Mucosa of descending colon (tissue), 3 donors: Measurements from ENCODE around the gene ZNF205. TPM values are rescaled to one million over a fixed set of nuclear protein-coding genes. Genes with fewer than 3 reads are reported as not detected.
A peak's percentile ranks its signal among the peaks of the same experiment; 100 is the strongest.

ENCODE experiments used
- ATAC-seq: fragments of 200-7000 bp; cut with Tn5 transposase; one replicate; pipeline ENCODE4 v1.9.1; 2020; ENCODE audit warnings: mild to moderate bottlenecking, moderate library complexity
- DNase-seq, 3 donors: peaks; one replicate each; pipeline ENCODE4 v3.0.0-alpha.2; 2020
- H3K36me3 ChIP-seq: fragments of 200-600 bp; one replicate; pipeline ENCODE4 v1.8.0; 2021; ENCODE audit warnings: low read depth, mild to moderate bottlenecking
- H3K4me1 ChIP-seq: fragments of 200-600 bp; one replicate; pipeline ENCODE4 v1.8.0; 2021; ENCODE audit warnings: low read depth, mild to moderate bottlenecking
- H3K4me3 ChIP-seq: fragments of 200-600 bp; one replicate; pipeline ENCODE4 v1.8.0; 2021; ENCODE audit warnings: mild to moderate bottlenecking
- H3K9me3 ChIP-seq: fragments of 200-600 bp; one replicate; pipeline ENCODE4 v1.8.0; 2021; ENCODE audit warnings: mild to moderate bottlenecking
- intact Hi-C, 2 donors: fragments of 100-400 bp; cut with DNase I in 1 of 2; cut with micrococcal nuclease in 1 of 2; formaldehyde crosslinking; loops; one replicate each; pipeline versions ENCODE4 v1.11.0 to v1.11.1; 2022; cut with DNase I, micrococcal nuclease
- total RNA-seq, 3 donors: library from RNA; stranded (reverse); fragmentation: NEBNext Ultra II Directional in 2 of 3; extraction: Animal tissue kit (Norgen Biotek cat#: 25700) in 2 of 3; gene quantifications; one replicate each; pipeline versions ENCODE4 v1.2.1 to v1.2.4, GENCODE V29; 2021 to 2023
- TF ChIP-seq, protein P1 (sequence below): fragments of 200-600 bp; IDR thresholded peaks from one replicate; pipeline ENCODE4 v1.8.0; 2022; ENCODE audit warnings: antibody characterized with exemption, mild to moderate bottlenecking
- donor health status: DM: no; HTN: no; CAD: no; lungs with moderate emphysema.
- donor health status: DM: no; HTN: no; CAD: no.
- donor health status: DM: no; HTN: yes; CAD: no.

The ZNF205 gene
- total RNA-seq, 3 donors from 2014 or later: 8.5 to 10.2 (median 10.2) TPM

DNA sequence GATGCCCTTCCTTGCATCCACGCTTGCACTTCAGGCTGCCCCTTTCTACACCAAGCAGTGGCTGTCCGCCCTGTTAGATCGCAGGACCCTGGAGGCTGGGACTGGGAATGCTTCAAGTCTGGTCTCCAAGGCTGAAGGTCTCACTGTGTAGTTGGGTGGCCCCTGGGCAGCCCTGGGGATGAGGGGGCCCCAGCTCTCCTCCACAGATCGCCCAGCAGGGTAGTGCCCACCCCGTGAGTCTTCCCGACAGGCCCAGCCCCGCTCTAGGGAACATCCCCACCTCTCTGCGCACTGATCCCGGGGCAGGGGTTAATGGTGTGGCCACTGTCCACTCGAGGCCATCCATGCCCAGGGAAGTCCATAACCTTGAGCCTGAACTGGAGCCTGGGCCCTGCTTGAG, 32.8 kb downstream of the ZNF205 start:
- H3K4me3 ChIP-seq: no peak overlapping the region
- peaks cover 12% of the 10 kb centered on the region for H3K4me1 ChIP-seq
- TF ChIP-seq, protein P1, sequence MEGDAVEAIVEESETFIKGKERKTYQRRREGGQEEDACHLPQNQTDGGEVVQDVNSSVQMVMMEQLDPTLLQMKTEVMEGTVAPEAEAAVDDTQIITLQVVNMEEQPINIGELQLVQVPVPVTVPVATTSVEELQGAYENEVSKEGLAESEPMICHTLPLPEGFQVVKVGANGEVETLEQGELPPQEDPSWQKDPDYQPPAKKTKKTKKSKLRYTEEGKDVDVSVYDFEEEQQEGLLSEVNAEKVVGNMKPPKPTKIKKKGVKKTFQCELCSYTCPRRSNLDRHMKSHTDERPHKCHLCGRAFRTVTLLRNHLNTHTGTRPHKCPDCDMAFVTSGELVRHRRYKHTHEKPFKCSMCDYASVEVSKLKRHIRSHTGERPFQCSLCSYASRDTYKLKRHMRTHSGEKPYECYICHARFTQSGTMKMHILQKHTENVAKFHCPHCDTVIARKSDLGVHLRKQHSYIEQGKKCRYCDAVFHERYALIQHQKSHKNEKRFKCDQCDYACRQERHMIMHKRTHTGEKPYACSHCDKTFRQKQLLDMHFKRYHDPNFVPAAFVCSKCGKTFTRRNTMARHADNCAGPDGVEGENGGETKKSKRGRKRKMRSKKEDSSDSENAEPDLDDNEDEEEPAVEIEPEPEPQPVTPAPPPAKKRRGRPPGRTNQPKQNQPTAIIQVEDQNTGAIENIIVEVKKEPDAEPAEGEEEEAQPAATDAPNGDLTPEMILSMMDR: no peak
- DNase-seq (peak in 1 of 3 donors; percentile 42), ATAC-seq (no peak)
- H3K9me3 ChIP-seq: no peaks in the 10 kb centered on the region
- H3K36me3 ChIP-seq: no peaks in the 10 kb centered on the region
- intact Hi-C loops: no loop called here

DNA sequence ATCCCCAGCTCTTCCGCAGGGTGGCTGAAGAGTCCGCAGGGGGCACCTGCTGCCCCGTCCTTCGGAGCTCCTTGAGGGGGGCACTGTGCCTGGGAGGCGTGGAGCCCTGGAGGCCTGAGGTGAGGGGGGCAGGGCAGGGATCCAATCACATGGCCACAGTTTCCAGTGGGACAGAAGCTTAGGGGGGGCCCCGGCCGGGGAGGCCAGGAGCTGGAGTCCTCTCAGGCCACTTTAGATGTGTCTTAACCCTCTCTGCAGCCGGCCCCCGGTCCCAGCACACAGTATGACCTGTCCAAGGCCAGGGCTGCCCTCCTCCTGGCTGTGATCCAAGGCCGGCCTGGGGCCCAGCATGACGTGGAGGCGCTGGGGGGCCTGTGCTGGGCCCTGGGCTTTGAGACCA, 33.3 kb downstream of the ZNF205 start:
- DNase-seq: peak in 1 of 3 donors; percentile 49
- TF ChIP-seq, protein P1: no peak
- H3K9me3 ChIP-seq: no peaks in the 10 kb centered on the region
- H3K4me3 ChIP-seq: no peak overlapping the region
- no peaks in the 10 kb centered on the region for H3K36me3 ChIP-seq
- no peak for ATAC-seq
- intact Hi-C loops: no loop called here
- peaks cover 12% of the 10 kb centered on the region for H3K4me1 ChIP-seq

DNA sequence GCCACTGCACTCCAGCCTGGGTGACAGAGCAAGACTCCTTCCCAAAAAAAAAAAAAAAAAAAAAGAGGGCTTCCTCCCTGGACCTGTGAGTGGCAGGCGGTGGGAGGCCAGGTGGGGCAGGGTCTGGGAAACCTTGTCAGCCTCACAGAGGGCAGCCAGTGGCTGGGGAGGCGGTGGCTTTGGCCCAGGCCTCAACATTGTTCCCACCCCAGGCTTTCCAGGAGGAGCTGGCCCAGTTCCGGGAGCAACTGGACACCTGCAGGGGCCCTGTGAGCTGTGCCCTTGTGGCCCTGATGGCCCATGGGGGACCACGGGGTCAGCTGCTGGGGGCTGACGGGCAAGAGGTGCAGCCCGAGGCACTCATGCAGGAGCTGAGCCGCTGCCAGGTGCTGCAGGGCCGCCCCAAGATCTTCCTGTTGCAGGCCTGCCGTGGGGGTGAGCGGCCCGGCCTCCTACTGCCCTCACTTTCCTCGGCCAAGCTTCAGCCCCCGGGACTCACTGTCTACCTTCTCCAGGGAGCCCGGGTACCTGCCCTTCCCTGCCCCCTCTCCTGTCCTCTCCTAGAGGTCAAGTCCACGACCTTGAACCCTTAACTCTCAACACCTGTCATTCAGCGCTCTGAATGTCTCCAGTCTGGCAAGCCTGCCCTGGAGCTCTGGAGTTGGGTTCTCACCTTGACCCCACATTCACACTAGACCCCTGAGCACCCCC, 34.8 kb downstream of the ZNF205 start:
- intact Hi-C loops: no loop called here
- ATAC-seq: no peak
- Histone ChIP-seq H3K4me3 (no peak overlapping the region), H3K9me3 (no peaks in the 10 kb centered on the region), H3K36me3 (no peaks in the 10 kb centered on the region), H3K4me1 (peaks cover 22% of the 10 kb centered on the region)
- TF ChIP-seq, protein P1: no peak
- no peak for DNase-seq

DNA sequence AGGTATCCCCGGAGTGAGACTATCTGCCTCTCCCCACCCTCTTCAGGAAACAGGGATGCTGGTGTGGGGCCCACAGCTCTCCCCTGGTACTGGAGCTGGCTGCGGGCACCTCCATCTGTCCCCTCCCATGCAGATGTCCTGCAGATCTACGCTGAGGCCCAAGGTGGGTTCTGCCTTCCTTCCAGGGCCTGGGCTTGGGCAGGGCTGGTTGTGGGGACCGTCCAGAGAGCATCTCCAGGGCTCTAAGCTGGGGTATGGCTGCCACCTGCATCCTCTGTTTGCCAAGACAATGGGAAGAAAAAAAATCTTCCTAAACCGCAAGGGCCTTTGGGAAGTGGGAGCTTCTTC, 35.3 kb downstream of the ZNF205 start:
- H3K4me1 ChIP-seq: peaks cover 22% of the 10 kb centered on the region
- intact Hi-C loops: no loop called here
- DNase-seq (peak in 1 of 3 donors; percentile 39), ATAC-seq (no peak)
- no peaks in the 10 kb centered on the region for H3K36me3 ChIP-seq
- no peaks in the 10 kb centered on the region for H3K9me3 ChIP-seq
- TF ChIP-seq, protein P1: no peak
- H3K4me3 ChIP-seq: no peak overlapping the region

DNA sequence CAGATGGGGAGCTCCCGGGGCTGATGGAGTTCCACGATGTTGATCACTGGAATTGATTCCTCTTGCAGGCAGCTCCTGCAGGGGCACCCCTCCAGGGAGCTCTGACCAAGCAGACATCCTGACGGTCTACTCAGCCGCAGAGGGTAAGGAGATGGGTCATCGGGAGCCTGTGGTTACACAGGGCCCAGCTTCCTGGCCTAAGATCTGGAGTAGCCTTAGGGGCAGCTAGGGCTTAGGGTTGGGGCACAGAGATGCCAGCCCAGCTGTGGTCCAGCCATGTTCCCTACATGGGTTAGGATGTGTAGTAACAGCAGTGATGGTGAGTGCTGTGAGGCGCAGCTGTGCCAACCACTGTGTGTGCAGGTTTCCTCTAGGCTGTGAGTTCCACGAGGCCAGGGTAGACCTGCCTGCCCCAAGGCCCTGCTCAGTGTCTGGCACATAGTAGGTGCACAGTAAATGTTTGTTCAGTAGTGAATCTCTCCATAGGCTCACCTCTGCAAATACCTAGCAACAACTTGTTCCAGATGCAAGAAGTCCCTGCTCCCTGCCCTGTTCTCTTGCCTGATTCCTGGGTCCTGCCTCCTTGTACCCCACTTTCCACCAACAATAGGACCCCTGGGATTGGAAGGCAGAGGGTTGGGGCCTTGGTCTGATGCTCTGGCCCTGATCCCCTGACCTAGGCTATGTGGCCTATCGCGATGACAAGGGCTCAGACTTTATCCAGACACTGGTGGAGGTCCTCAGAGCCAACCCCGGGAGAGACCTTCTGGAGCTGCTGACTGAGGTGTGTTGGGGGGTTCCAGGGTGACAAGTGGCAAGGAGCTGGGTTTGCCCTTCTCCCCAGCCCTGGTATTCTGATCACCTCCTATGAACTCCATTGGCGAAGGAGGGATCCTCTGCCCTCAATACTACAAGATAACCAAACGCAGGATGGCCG, 36.1 kb downstream of the ZNF205 start:
- DNase-seq: peak in 1 of 3 donors; percentile 15
- Histone ChIP-seq H3K4me1 (peaks cover 18% of the 10 kb centered on the region), H3K36me3 (no peaks in the 10 kb centered on the region), H3K4me3 (no peak overlapping the region), H3K9me3 (no peaks in the 10 kb centered on the region)
- no peak for ATAC-seq
- TF ChIP-seq, protein P1: no peak
- intact Hi-C loops: no loop called here
